Pancreas (tissue), 10 donors: ENCODE measurements around the gene GAD2. TPM values are rescaled to one million over a fixed set of nuclear protein-coding genes. Genes with fewer than 3 reads are reported as not detected.

Experiments used
- ATAC-seq, 4 donors: fragments of 200-7000 bp; cut with Tn5 transposase; one replicate each; pipeline versions ENCODE4 v1.8.0 to v1.9.1; 2020; ENCODE audit warnings: mild to moderate bottlenecking in 4 of 4, moderate library complexity in 4 of 4
- DNase-seq, 6 donors: peaks; one replicate each; pipeline ENCODE4 v3.0.0-alpha.2; 2020
- FAIRE-seq: peaks from 2 replicates; lab custom pipeline; 2012; peaks lifted over from hg19 to GRCh38; lab: Jason Lieb, UNC
- H3K27ac ChIP-seq, 4 donors: fragments of 200-600 bp; sonication (generic); 1 replicate in 3 of 4; 2 replicates in 1 of 4; pipeline versions ENCODE4 v1.5.0 to v1.8.0; 2020
- H3K27me3 ChIP-seq, 4 donors: fragments of 200-600 bp; one replicate each; pipeline ENCODE4 v1.8.0; 2021
- H3K36me3 ChIP-seq, 3 donors: fragments of 200-600 bp; sonication (generic) in 1 of 3; one replicate each; pipeline versions ENCODE4 v1.5.0 to v1.8.0; 2020 to 2021
- H3K4me1 ChIP-seq, 3 donors: fragments of 200-600 bp; one replicate each; pipeline ENCODE4 v1.8.0; 2021
- H3K4me3 ChIP-seq, 4 donors: fragments of 200-600 bp; sonication (generic) in 2 of 4; one replicate each; pipeline versions ENCODE4 v1.5.0 to v1.8.0; 2020 to 2021
- H3K9me3 ChIP-seq, 4 donors: fragments of 200-600 bp; one replicate each; pipeline ENCODE4 v1.8.0; 2021
- CTCF ChIP-seq, 4 donors: fragments of 200-600 bp; sonication (generic) in 3 of 4; IDR thresholded peaks; one replicate each; pipeline versions ENCODE4 v1.5.0 to v1.8.0; 2021; ENCODE audit warnings: antibody characterized with exemption in 4 of 4
- WGBS, 2 donors: extraction: QIAGEN DNeasy Blood & Tissue Kit; methylation state at CpG; one replicate each; pipeline ENCODE4 v1.1.7; 2013; 5-methylcytosine and 5-hydroxymethylcytosine counted together
- intact Hi-C, 3 donors: fragments of 100-400 bp; cut with DNase I; formaldehyde crosslinking; loops; one replicate each; pipeline versions ENCODE4 v1.11.1 to v1.14.2; 2022
- polyA plus RNA-seq, 2 donors: library from polyadenylated mRNA; stranded (reverse); fragments of 200-250 nt; gene quantifications; one replicate each; pipeline ENCODE4 v1.2.3, GENCODE V29; 2013
- total RNA-seq, 6 donors: library from RNA; stranded (reverse); fragmentation: NEBNext Ultra II Directional in 4 of 6; extraction: Animal tissue kit (Norgen Biotek cat#: 25700) in 4 of 6; gene quantifications; one replicate each; pipeline versions ENCODE4 v1.2.1 to v1.2.4, GENCODE V29; 2021 to 2023
- donor health status: healthy with polysubstance abuse.
- donor health status: DM: no; HTN: no; CAD: no; lungs with moderate emphysema.
- donor health status: DM: no; HTN: no; CAD: no.
- donor health status: control.
- donor health status: control.
- donor health status: Bipolar disorder and iron deficiency.
- donor health status: DM: yes; HTN: yes; CAD: no.
- donor health status: DM: no; HTN: no; CAD: no.
- donor health status: DM: no; HTN: no; CAD: no.
- donor health status: DM: yes; HTN: yes; CAD: no.

GAD2 gene
- total and polyA plus RNA-seq, 8 donors = 1.9 to 64.7 (median 8.6) TPM

GRCh38 chr10:26314265-26315013 is 97.9 kb downstream of the GAD2 start:
- ATAC-seq (no peak), FAIRE-seq (no peak), DNase-seq (no peak)
- H3K4me1 ChIP-seq = no peaks in the 10 kb centered on the region
- H3K36me3 ChIP-seq = no peaks in the 10 kb centered on the region
- no peaks in the 10 kb centered on the region for H3K27me3 ChIP-seq
- intact Hi-C loops = no loop called here
- TF ChIP-seq CTCF (IDR thresholded peaks at IDR 0.05) = no peak
- 59 to 70% methylated on average over 10 of the region's 10 CpGs for WGBS, 2 donors
- no peaks in the 10 kb centered on the region for H3K9me3 ChIP-seq
- no peak overlapping the region for H3K4me3 ChIP-seq
- H3K27ac ChIP-seq = no peak overlapping the region

- FAIRE-seq (no peak), ATAC-seq (peak; percentile 63 to 90 (median 80)), DNase-seq (peak in 4 of 6 donors; percentile 51 to 74 (median 62))
- H3K4me3 ChIP-seq = no peak overlapping the region
- 9% methylated on average over 5 of the region's 5 CpGs for WGBS, 2 donors
- no peaks in the 10 kb centered on the region for H3K36me3 ChIP-seq
- TF ChIP-seq CTCF (IDR thresholded peaks at IDR 0.05) = no peak
- H3K27me3 ChIP-seq = no peaks in the 10 kb centered on the region
- peak overlapping the region in 2 of 4 donors; percentile 37 to 48 for H3K27ac ChIP-seq
- intact Hi-C loops = no loop called here
- no peaks in the 10 kb centered on the region for H3K4me1 ChIP-seq
- H3K9me3 ChIP-seq = no peaks in the 10 kb centered on the region
Observed at GRCh38 chr10:26318672-26319071, 102.1 kb downstream of the GAD2 start.

GRCh38 chr10:26323219-26323618 is 106.6 kb downstream of the GAD2 start:
- Histone ChIP-seq H3K36me3 (no peaks in the 10 kb centered on the region), H3K4me1 (no peaks in the 10 kb centered on the region), H3K27me3 (no peaks in the 10 kb centered on the region), H3K4me3 (no peak overlapping the region), H3K27ac (no peak overlapping the region), H3K9me3 (no peaks in the 10 kb centered on the region)
- no peak for TF ChIP-seq CTCF (IDR thresholded peaks at IDR 0.05)
- DNase-seq = no peak
- 57 to 63% methylated on average over 3 of the region's 3 CpGs for WGBS, 2 donors
- ATAC-seq = no peak
- no peak for FAIRE-seq
- intact Hi-C loops = no loop called here

- H3K4me1 ChIP-seq = no peaks in the 10 kb centered on the region
- TF ChIP-seq CTCF (IDR thresholded peaks at IDR 0.05) = no peak
- H3K36me3 ChIP-seq = no peaks in the 10 kb centered on the region
- H3K9me3 ChIP-seq = no peaks in the 10 kb centered on the region
- no peak for FAIRE-seq
- no peak overlapping the region for H3K4me3 ChIP-seq
- no peak for ATAC-seq
- no peaks in the 10 kb centered on the region for H3K27me3 ChIP-seq
- 62 to 66% methylated on average over 3 of the region's 3 CpGs for WGBS, 2 donors
- intact Hi-C loops = no loop called here
- no peak for DNase-seq
- H3K27ac ChIP-seq = no peak overlapping the region
Observed at GRCh38 chr10:26326851-26327250, 110.3 kb downstream of the GAD2 start.

GRCh38 chr10:26327811-26328210 is 111.2 kb downstream of the GAD2 start:
- ATAC-seq (no peak), DNase-seq (no peak), FAIRE-seq (no peak)
- 80 to 87% methylated on average over 4 of the region's 4 CpGs for WGBS, 2 donors
- intact Hi-C loops = no loop called here
- no peak for TF ChIP-seq CTCF (IDR thresholded peaks at IDR 0.05)
- Histone ChIP-seq H3K4me3 (no peak overlapping the region), H3K27ac (no peak overlapping the region), H3K4me1 (no peaks in the 10 kb centered on the region), H3K27me3 (no peaks in the 10 kb centered on the region), H3K9me3 (no peaks in the 10 kb centered on the region), H3K36me3 (no peaks in the 10 kb centered on the region)
